ENCODE results near the gene HYAL3. TPM values are rescaled to one million over a fixed set of nuclear protein-coding genes. Genes with fewer than 3 reads are reported as not detected.

HYAL3 gene
- total and polyA plus RNA-seq, 2 of the 8 experiments (the other 6 are each of a cell fraction or from before 2014, with no cell fraction given): 3.2 to 12.2 TPM

- TF ChIP-seq USF2 (IDR thresholded peaks at IDR 0.05; ENCODE audit: low read length) (no peak), CHD7 (IDR thresholded peaks at IDR 0.05; ENCODE audit: insufficient replicate concordance, low read length) (no peak), CTBP2 (IDR thresholded peaks at IDR 0.05; ENCODE audit: borderline replicate concordance, insufficient read depth, insufficient read length, low read length) (no peak), HDAC6 (IDR thresholded peaks at IDR 0.05; ENCODE audit: low read depth, low read length) (no peak), JUND (IDR thresholded peaks at IDR 0.05; ENCODE audit: low read length) (no peak), RXRA (IDR thresholded peaks at IDR 0.05; ENCODE audit: insufficient read depth, low read depth, low read length) (no peak), EZH2 (IDR thresholded peaks at IDR 0.05; ENCODE audit: low read depth, low read length, severe bottlenecking) (no peak)
- TF ChIP-seq, protein P1, sequence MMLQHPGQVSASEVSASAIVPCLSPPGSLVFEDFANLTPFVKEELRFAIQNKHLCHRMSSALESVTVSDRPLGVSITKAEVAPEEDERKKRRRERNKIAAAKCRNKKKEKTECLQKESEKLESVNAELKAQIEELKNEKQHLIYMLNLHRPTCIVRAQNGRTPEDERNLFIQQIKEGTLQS (IDR thresholded peaks at IDR 0.05; ENCODE audit: insufficient read depth, low read depth, low read length): no peak
Measured at GRCh38 chr3:50273689-50274065, 25.5 kb downstream of the HYAL3 start (continued).

Measured in H1 (cell line).